H1 (cell line): Measurements from ENCODE around the gene SDC4.

ENCODE experiments used
- CHD1 ChIP-seq: IDR thresholded peaks from 2 replicates; pipeline ENCODE4 v1.6.1; 2012; ENCODE audit warnings: low read depth, low read length, improper control_type of control experiment
- CTCF ChIP-seq, 3 experiments: IDR thresholded peaks; 1 replicate in 2 of 3; 2 replicates in 1 of 3; pipeline versions ENCODE4 v1.5.1 to v1.6.1; 2011; ENCODE audit warnings: low read length in 3 of 3, mild to moderate bottlenecking in 3 of 3, inconsistent platforms in 2 of 3, low read depth in 1 of 3, moderate library complexity in 1 of 3; ENCODE audit not compliant: insufficient read depth in 1 of 3; ENCODE audit errors: control extremely low read depth in 1 of 3
- EP300 ChIP-seq, 2 experiments: IDR thresholded peaks; 1 replicate in 1 of 2; 2 replicates in 1 of 2; pipeline ENCODE4 v1.6.1; 2011 to 2012; ENCODE audit warnings: low read depth in 2 of 2, low read length in 2 of 2, mild to moderate bottlenecking in 2 of 2, borderline replicate concordance in 1 of 2, inconsistent platforms in 1 of 2, moderate library complexity in 1 of 2
- EZH2 ChIP-seq: fragments of 200-600 bp; sonication (generic); IDR thresholded peaks from 2 replicates; pipeline ENCODE4 v1.7.1; 2012; ENCODE audit warnings: low read depth, mild to moderate bottlenecking, moderate library complexity, low read length, inconsistent platforms; ENCODE audit not compliant: severe bottlenecking
- MAX ChIP-seq: IDR thresholded peaks from 2 replicates; pipeline ENCODE4 v1.6.1; 2012; ENCODE audit warnings: inconsistent platforms
- POLR2A ChIP-seq, 2 experiments: IDR thresholded peaks; 1 replicate in 1 of 2; 2 replicates in 1 of 2; pipeline ENCODE4 v1.6.1; 2011; ENCODE audit warnings: low read depth in 2 of 2, low read length in 2 of 2, mild to moderate bottlenecking in 2 of 2; ENCODE audit errors: control extremely low read depth in 1 of 2
- POLR2AphosphoS5 ChIP-seq: IDR thresholded peaks from 2 replicates; pipeline ENCODE4 v1.6.1; 2011; ENCODE audit warnings: low read depth, low read length
- RXRA ChIP-seq: IDR thresholded peaks from 2 replicates; pipeline ENCODE4 v1.6.1; 2011; ENCODE audit warnings: low read depth, mild to moderate bottlenecking, low read length, moderate library complexity; ENCODE audit not compliant: insufficient read depth
- SRF ChIP-seq: IDR thresholded peaks from 2 replicates; pipeline ENCODE4 v1.6.1; 2011; ENCODE audit warnings: mild to moderate bottlenecking, low read depth, low read length, moderate library complexity

- TF ChIP-seq POLR2A (IDR thresholded peaks at IDR 0.05; ENCODE audit: control extremely low read depth in 1 of 2, low read depth in 2 of 2, low read length in 2 of 2) (no peak), CTCF (IDR thresholded peaks at IDR 0.05; ENCODE audit: control extremely low read depth in 1 of 3, insufficient read depth in 1 of 3, low read depth in 1 of 3, low read length in 3 of 3) (no peak), EZH2 (no peak), CHD1 (no peak), EP300 (IDR thresholded peaks at IDR 0.05; ENCODE audit: borderline replicate concordance in 1 of 2, low read depth in 2 of 2, low read length in 2 of 2) (no peak), MAX (no peak), SRF (no peak), POLR2AphosphoS5 (no peak), RXRA (no peak)
These were observed 46.4 kb downstream of the SDC4 start for GRCh38 chr20:45301824-45302271.
